Activated CD8-positive, alpha-beta memory T cell treated with anti-CD3 and anti-CD28 coated beads for 4 hours (primary cell): Measurements from ENCODE around the gene ZNF888.
A peak's percentile ranks its signal among the peaks of the same experiment; 100 is the strongest.
"Not testable (repeated sequence)": the region's sequence is repeated elsewhere in the genome, so short reads cannot be mapped to it uniquely, and the experiment has no call there.

ENCODE experiments used
- DNase-seq, 2 donors: peaks; one replicate each; pipeline ENCODE4 v3.0.0-alpha.2; 2020; ENCODE audit warnings: low read depth in 2 of 2

ZNF888 gene

DNA sequence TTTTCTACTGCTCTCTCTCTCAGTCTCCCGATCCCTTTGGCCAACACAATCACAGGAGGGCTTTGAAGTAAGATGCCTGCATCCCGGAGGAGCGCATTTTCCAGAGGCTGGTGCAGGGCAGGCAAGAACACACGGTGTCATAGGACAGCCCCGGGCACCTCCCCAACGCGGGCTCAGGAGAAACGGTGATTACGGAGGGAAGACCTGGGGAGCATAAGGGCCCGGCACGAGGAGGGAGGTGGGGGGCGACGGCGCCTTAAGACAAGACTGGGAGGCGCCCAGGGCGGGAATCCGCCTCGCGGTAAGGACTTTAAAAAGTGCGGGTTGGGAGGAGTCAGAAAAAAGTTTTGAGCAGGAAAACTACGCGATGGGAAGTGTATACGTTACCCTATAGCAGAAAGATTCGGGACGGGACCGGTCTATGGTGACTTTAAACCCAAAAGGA, 18.7 kb upstream of the ZNF888 start:
- DNase-seq: no peak

DNA sequence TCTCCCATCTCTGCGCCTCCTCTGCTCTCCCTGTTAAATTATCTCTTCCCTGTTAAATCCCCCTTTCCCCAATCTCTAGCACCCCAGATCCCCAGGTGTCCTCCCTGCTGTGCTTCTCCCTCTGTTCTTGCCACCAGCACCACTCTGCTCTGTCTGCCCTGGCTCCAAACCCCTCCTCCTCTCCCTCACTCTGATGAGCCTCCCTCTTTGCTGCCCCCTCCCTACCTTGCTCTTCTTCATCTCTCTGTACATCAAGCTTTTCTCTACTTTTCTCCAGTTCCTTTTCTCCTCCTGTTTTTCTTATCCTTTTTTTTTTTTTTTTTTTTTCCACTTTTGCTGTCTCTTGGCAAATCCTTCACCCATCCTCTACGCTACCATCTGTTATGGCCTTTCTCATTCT, 18.3 kb upstream of the ZNF888 start:
- not testable (repeated sequence) for DNase-seq

DNA sequence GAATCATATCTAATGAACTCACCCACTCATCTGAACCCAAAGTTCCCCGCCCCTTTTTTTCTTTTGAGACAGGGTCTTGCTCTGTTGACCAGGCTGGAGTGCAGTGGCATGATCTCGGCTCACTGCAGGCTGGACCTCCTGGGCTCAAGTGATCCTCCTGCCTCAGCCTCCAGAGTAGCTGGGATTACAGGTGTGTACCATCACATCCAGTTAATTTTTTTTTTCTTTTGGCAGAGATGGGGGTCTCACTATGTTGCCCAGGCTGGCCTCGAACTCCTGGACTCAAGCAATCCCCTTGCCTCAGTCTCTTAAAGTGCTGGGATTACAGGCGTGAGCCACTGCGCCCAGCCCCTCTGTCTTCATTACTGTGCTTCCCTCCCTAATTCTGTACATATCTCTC, 17.7 kb upstream of the ZNF888 start:
- not testable (repeated sequence) for DNase-seq

DNA sequence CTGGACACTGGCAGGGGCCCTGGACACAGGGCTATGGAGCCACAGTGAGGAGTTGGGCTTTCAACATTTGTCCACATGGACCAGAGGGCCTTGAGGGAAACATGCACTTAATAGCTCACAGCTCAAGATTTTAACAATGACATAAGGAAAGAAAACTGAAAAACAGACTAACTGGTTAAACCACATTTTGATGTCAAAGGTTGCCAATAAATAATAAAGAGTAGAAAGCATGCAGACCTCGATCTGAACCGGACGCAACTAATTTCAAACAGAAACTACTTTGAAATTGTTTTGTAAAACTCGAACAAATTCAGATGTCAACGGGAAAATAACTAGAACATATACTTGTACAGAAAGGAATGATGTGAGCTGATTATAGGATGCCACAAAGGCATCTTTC, 15.5 kb upstream of the ZNF888 start:
- DNase-seq: no peak

- no peak for DNase-seq
Measured at GRCh38 chr19:52936954-52937325, 13.7 kb upstream of the ZNF888 start.

GRCh38 chr19:52936151-52936953, 13.1 kb upstream of the ZNF888 start:
- DNase-seq: no peak

DNA sequence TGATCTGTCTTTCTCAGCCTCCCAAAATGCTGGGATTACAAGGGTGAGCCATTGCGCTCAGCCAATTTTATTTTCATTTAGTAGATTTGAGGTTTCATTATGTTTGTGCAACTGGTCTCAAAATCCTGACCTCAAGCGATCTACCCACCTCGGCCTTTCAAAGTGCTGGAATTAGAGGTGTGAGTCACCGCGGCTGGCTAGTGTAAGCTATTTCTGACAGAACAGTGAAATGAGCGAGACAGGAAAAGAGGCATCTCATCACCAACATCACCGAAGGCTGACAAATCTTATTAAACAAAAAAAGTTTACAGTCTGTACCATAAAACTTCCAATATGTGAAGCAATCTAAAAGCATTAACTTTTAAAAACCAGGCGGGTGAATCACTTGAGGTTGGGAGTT, 12.2 kb upstream of the ZNF888 start:
- DNase-seq: no peak

- not testable (repeated sequence) for DNase-seq
Measured at GRCh38 chr19:52924641-52925040, 1.4 kb upstream of the ZNF888 start.

DNA sequence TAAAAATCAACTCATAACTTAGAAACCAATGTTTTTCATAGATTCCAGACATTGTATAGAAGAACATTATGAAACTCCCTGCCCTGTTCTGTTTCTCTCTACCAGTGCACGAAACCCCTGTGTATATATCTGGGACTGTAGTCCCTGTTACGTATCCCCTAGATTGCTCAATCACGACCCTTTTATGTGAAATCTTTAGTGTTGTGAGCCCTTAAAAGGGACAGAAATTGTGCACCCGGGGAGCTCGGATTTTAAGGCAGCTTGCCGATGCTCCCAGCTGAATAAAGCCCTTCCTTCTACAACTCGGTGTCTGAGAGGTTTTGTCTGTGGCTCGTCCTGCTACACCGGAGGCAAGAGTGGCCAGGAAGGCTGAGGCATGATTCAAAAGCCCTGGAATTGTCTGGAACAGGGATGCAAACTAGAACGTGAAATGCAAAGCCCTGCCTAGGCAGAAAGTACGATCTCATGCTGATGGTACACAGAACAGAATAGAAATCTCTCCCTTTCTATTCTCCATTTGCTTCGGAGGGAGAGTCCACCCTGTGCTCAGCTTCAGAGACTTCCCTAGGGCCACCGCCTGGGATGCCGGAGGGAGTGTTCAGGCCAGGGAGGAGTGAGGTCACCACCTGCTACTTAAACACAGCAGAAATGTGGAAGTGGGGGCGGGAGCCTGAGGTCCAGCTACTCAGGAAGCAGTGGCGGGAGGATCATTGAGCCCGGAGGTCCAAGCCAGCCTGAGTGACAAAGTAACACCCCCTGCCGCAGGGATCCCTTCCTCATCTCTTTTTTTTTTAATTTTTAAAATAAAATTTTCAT, 758 bp upstream of the ZNF888 start:
- DNase-seq: no peak

DNA sequence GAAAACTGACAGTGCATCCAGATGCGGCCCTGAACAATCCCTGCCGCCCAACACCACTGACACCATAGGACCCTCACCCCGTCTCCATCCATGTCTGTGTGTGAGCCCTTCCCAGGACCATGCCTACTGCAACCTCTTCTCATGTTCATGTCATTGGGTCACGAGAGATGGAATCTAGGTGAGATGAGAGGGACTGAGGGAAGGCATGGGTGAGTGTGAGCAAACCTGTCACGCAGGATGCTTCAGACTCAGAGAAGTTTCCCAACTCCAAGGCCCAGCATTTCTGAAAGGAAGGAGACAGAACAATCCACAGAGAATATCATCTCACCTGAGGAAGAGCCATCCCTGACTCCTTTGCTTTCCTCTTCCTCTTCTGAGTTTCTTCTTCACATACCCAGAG, 5.7 kb downstream of the ZNF888 start:
- no peak for DNase-seq

GRCh38 chr19:52910648-52911047, 12.6 kb downstream of the ZNF888 start:
- no peak for DNase-seq

DNA sequence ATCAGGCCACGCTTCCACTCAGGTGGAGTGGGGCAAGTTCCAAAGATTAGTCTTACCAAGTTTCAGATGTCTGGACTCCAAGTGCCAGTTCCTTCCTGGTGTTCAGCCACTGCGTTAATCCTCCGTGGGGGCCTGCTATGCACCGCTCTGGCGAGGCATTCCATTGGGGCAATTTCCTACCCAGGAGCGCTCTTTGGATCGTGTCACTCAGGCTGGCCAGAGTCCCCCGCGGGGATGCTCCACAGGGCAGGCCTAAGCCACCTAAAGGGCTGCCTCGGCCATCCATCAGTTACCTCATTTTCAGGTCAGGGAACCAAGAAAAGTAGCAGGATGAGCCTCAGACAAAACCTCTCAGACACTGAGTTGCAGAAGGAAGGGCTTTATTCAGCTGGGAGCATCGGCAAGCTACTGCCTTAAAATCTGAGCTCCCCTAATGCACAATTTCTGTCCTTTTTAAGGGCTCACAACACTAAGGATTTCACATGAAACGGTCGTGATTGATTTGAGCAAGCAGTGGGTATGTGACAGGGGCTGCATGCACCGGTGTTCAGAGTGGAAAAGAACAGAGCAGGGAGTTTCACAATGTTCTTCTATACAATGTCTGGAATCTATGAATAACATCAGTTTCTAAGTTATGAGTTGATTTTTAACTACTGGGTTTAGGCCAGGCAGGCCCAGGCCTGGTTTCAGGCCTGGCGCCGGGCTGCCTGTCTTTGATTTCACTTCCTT, 19.0 kb downstream of the ZNF888 start:
- not testable (repeated sequence) for DNase-seq

DNA sequence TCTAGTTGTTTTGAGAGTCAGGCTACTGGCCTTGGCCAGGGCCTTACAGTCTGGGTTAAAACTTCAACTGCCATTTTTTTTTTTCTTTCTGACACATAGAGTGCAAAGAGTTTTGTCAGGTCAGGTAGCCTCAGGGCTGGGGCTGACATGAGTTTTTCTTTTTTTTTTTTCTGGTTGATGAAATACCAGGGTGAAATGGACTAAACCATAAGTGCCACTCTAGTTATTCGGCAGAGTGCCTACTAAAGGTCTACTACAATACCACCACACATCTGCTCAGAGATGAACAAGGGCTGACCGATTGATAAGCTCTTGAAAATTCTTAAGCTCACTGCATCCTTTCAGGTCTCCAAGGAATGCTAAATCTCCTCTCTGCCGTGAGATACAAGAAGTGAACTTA, 21.4 kb downstream of the ZNF888 start:
- DNase-seq: no peak

- DNase-seq: not testable (repeated sequence)
Measured at GRCh38 chr19:52898596-52898995, 24.6 kb downstream of the ZNF888 start.

DNA sequence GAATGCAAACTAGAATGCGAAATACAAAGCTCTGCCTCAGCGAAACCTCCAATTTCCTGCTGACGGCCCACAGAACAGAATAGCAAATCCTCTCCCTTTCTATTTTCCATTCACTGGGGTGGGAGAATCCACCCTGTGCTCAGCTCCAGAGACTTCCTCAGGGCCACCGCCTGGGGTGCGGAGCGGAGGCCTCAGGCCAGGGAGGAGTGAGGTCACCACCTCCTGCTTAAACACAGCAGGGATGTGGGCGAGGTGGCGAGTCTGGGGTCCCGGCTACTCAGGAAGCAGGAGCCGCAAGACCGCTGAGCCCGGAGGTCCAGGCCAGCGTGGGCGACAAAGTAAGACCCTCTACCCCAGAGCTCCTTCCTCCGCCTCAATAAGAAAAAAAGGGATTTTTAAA, 25.1 kb downstream of the ZNF888 start:
- no peak for DNase-seq

DNA sequence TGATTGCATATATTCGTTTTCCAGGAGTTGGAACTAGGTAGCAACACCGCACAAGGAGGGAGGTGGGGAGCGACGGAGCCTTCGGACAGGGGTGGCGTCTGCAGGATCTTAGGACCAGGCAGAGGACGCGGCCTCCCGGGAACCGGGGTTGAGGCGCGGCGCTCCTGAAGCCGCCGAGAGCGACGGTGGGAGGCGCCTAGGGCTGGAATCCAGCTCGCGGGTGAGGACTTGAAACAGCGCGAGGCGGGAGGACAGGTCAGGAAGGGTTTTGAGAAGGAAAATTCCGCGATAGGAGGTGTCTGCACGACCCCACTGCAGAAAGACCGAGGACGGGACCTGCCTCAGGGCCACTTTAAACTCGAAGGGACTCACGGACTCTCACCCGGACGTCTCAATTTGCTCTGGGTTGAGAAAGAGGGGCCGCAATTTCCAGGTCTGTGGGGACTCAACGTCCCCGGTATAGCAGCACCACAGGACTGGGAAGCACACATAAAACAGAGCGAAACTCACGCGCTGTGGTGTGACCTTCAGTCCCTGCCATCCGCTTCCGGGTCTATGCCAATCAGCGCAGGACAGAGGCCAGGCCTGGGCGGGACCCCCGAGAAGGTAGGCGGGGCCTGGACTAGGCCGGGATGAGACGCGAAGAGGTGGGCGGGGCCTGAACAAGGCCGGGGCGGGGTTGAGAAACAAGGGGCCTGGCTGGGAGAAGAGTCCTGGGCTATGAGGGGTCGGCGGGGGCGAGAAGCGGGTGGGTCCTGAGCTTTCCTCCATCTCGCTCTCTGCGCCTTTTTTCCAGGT, 25.9 kb downstream of the ZNF888 start, which contains the start of gene ZNF320:
TSS of gene ZNF320 (minus strand) at position 498 of the 798 bp plus-strand sequence. CDS start 7,380 bp downstream, outside the sequence.
- peak; percentile 83 to 84 for DNase-seq

DNA sequence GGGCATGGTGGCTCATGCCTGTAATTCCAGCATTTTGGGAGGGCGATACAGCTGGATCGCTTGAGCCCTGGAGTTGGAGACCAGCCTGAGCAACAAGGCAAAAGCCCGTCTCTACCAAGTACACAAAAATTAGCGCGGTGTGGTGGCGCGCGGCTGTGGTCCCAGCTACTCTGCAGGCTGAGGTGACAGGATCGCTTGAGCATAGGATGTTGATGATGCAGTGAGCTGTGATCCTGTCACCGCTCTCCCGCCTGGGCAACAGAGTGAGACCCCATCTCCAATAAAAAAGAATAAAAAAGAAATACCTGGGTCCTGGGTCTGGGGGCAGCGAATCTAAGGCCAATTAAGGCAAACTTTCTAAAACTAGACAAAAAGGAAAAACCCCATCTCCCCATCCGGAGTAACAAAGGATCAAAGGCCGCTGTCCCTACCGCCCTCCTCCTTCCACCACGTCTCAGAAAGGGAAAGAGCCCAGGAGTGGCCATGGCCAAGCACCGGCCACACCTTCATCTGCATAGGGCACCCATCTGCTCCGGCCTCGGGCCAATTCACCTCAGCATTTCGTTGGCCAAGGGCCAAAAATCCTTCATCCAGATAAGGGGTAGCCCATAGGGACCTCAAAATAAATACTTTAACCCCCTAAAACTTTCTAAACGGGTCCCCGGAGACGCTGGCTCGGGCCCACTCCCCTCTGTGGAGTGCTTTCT, 26.6 kb downstream of the ZNF888 start:
- DNase-seq: no peak

DNA sequence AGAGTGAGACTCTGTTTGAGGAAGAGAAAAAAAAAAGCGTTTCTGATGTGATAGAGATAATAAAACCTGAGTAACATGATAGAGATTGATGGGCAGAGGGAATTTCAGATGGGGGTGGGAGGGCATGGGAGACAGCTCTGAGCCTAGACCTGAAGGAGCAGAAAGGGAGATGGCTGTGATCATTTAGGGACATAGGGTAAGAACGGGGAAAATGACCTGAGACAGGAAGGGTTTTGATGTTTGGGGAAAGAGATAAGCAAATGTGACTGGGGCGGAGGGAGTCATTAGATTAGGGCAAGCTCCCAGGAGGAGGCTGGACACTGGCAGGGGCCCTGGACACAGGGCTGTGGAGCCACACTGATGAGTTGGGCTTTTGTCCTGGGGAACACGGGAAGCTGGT, 31.9 kb downstream of the ZNF888 start:
- no peak for DNase-seq

- no peak for DNase-seq
Measured at GRCh38 chr19:52889931-52890330, 33.3 kb downstream of the ZNF888 start.

- DNase-seq: no peak
Measured at GRCh38 chr19:52889076-52889475, 34.2 kb downstream of the ZNF888 start.

GRCh38 chr19:52880895-52881389, 42.3 kb downstream of the ZNF888 start:
- DNase-seq: no peak
